Inferior parietal cortex (tissue), 1 donor: ENCODE results near the gene ZNF629.
"Not testable (repeated sequence)": the region's sequence is repeated elsewhere in the genome, so short reads cannot be mapped to it uniquely, and the experiment has no call there.

Experiments used
- DNase-seq: peaks from one replicate; pipeline ENCODE4 v3.0.0-alpha.2; 2016; ENCODE audit errors: extremely low spot score

ZNF629 gene

GRCh38 chr16:30786936-30787612 lies at the start of gene ZNF629:
ZNF629 (minus strand) TSS chr16:30787205; CDS start chr16:30784482, 2,723 bp downstream.
- DNase-seq: peak; percentile 84

DNA sequence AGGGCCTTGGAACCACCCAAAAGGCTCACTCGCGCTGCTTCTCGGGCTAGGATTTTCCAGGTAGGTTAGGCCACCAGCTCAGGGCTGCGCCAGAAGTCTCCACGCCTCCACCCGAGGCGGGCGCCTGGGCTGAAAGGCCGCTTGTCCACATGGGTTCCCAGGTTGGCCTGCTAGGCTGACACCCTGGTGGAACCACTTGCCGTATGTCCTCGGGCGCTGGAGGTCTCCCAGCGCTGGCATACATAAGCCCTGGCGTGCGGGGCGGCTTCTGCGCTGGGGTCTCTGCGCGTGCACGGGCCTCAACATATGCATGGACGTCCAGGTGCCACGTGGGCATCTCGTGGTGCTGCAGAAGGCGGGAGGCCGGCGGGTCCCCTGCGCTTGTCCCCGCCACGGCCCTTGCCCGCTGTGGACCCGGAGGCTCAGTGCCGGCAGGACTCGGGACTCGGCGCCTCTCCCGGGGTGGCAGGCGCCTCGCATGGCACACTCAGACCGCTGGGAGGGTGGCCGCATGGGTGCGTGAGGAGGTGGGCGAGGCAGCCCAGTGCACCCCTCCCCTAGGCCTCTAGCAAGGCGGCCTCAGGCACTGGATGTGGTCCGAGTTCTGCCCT lies 47.2 kb upstream of the ZNF629 start:
- no peak for DNase-seq

DNA sequence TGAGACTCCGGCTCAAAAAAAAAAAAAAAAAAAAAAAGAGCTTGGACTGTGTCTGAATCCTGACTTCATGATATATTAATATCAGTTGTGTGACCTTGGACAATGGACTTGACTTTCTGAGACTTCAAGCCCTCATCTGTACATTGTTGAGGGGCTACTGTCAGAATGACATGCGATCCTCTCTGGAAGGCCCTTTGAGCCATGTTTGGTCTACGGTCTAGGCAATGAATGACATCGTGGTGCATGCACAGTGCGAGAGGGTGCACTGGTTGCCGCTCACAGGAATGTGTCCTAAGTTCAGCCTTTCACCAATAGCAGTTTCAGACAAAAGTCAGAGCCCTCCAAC lies 43.0 kb upstream of the ZNF629 start:
- DNase-seq: no peak

DNA sequence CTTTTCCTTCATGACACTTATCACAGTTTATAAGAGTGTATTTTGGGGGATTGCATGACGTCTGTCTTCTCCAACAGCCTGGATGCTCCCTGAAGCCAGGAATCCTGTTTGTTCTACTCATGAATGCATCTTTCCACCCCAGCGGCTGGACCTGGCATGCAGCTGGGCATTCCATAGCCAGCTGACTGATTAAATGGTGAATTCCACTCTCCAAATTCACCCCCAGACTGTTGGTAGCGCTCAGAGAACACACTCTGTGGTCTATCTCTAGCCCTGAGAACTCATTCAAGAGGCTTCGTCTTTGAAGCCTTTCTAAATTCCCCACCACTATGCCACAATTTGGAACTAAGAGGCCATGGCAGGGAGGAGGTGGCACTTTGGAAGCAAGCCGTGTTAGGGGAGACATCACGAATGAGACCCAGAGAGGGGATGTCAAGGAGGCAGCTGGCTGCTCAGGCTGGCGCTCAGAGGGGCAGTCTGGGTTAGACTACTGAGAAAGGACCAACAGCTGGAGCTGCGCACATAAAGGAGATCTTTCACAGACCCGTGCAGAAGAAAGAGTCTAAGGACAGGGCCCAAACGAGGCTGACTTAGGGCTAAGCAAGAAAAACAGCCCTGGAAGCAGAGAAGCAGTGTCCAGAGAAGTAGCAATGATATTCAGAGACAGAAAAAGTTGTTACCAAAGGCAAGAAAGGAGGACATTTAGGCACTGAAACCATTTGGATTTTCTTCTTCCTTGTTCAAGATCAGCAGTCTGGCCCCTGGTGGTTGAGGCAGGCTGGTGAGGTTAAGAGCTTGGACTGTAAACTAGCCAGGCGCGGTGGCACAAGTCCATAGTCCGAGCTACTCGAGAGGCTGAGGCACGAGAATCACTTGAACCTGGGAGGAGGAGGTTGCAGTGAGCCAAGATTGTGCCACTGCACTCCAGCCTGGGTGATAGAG lies 42.4 kb upstream of the ZNF629 start:
- DNase-seq: no peak

- DNase-seq: no peak
These were observed 34.9 kb upstream of the ZNF629 start for GRCh38 chr16:30821891-30822290.

- not testable (repeated sequence) for DNase-seq
These were observed 34.4 kb upstream of the ZNF629 start for GRCh38 chr16:30821441-30821840.

DNA sequence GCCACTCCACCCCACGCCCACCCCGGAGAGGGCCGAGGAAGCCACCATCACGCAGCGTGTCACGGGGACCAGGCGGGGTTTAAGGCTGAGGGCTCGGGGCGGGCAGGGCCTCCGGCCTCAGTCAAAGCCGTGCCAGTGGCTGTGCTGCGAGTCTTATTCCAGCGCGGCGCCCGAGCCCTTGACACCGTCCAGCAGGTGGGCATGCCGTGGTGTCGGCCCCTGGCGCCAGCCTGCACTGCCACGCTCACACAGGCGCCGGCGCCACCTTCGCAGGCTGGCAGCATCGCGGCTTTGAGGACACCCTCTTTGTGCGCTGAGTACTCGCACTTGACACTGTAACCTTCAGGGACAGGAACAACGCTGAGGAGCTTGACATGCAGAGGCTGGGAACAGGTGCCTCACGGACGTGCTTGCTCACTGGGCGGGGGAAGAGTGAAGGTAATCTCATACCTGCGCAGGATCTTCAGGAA lies 34.0 kb upstream of the ZNF629 start:
- no peak for DNase-seq

- DNase-seq: no peak
These were observed 29.8 kb upstream of the ZNF629 start for GRCh38 chr16:30816769-30817168.

DNA sequence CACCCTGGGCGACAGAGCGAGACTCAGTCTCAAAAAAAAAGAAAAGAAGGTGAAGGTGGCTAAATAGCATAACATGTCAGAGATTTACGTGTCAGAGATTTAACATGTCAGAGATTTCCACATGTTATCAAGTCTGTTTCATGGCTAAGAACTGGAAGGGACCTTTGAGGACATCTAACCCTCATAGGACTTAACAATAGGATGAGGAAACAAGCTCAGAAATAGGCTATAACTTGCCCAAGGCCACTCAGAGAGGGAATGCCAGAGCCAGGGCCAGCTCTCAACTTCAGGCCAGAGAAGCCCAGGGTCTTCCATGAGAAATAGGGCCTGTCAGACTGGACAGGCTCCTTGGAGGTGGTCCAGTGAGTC lies 26.8 kb upstream of the ZNF629 start:
- no peak for DNase-seq

- DNase-seq: not testable (repeated sequence)
These were observed 22.7 kb upstream of the ZNF629 start for GRCh38 chr16:30809675-30810074.

DNA sequence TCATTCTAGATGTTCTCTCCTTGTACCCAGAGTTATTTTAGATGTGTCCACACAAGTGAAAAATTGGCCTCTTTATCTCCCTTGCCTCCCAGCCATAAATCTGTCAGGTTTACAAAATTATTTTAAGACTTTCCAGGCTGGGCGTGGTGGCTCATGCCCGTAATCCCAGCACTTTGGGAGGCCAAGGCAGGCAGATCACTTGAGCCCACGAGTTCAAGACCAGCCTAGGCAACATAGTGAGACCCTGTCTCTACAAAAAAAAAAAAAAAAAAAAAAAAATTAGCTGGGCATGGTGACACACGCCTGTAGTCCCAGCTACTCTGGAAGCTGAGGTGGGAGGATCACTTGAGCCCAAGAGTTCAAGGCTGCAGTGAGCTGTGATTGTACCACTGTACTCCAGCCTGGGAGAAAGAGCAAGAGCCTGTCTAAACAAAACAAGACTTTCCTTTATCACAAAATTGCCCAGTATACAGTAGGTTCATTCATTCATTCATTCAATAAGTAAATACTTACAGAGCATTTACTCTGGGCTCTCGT lies 22.0 kb upstream of the ZNF629 start:
- not testable (repeated sequence) for DNase-seq

GRCh38 chr16:30808146-30808545 lies 21.1 kb upstream of the ZNF629 start:
- no peak for DNase-seq

- DNase-seq: peak; percentile 84
These were observed 18.6 kb upstream of the ZNF629 start for GRCh38 chr16:30805370-30806169.

DNA sequence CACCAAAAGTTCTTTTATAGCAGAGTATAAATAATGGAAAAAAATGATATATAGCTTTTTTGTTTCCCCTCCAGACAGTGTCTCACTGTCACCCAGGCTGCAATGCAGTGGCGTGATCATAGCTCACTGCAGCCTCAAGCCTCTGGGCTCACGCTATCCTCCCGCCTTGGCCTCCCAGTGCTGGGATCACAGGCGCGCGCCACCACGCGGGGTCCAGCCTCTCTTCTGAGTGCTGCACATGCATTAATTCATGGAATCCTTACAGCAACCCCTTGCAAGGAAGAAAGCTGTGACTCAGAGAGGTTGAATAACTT lies 18.0 kb upstream of the ZNF629 start:
- peak; percentile 20 for DNase-seq

DNA sequence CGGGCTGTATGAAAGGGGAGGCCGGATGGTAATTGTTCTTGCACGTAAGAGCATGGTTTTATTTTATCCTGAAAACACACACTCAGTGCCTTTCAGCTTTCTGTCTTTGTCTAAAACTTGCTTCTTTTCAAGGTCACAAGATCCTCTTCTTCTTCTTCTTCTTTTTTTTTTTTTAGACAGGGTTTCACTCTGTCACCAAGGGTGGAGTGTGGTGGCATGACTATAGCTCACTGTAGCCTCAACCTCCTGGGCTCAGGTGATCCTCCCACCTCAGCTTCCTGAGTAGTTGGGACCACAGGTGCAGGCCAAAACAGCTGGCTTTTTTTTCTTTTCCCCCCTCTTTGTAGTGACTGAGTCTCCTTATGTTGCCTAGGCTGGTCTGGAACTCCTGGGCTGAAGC lies 15.9 kb upstream of the ZNF629 start:
- no peak for DNase-seq

DNA sequence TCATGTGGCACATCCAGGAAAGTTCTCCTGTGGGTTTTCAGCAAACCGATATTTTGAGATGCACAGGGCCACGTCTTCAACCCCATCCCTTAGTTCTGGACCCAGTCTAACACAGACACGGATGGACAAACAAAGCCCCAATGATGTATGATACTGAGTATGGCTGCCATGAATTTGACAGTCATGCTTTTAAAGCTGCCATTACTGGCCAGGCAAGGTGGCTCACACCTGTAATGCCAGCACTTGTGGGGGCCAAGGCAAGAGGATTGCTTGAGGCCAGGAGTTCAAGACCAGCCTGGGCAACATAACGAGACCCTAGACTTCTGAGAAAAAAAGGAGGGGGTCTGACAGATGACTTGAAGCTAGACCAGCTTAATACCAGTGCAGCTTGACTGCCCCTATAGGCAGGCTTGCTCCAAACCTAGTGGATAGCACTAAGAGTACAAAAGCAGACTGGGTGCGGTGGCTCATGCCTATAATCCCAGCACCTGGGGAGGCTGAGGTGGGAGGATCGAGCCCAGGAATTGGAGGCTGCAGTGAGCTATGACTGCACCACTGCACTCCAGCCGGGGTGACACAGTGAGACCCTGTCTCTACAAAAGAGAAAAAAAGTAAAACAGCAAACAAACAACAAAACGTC lies 10.8 kb upstream of the ZNF629 start:
- no peak for DNase-seq

- no peak for DNase-seq
These were observed 7.6 kb upstream of the ZNF629 start for GRCh38 chr16:30794634-30795033.

GRCh38 chr16:30793508-30794069 lies 6.6 kb upstream of the ZNF629 start:
- DNase-seq: no peak

DNA sequence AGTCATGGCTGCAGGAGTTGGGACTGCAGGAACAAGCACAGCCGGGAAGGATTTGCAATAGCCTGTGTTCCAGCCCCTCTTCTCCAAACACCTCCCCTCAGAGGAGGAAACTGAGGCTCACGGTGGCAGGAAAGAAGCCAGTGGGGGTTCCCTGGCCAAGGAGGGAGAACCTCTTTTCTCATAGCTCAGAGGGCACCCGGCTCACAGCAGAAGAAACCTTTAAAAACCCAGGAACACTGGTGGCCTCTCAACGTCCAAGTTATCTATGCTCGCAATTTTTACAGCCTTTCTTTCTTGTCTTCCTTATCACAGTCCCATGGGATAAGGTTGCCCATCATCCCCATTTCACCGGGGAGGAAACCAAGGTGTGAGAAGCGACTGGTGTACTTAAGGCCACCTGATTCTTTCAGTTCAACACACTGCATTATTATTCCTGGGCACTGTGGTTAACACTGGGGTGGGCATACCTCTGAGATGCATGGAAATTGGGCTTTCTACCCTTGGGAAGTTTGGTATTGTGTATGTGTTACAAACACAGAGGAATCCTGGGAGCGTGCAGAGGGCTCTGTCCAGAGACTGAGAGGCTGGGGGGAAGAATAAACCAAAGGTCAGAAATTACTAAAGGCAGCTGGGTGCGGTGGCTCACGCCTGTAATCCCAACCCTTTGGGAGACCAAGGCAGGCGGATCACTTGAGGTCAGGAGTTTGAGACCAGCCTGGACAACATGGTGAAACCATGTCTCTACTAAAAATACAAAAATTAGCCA lies 791 bp upstream of the ZNF629 start:
- no peak for DNase-seq
